Osteocyte (in vitro differentiated cells): ENCODE data around the gene FADS1. TPM values are rescaled to one million over a fixed set of nuclear protein-coding genes. Genes with fewer than 3 reads are reported as not detected.
A peak's percentile ranks its signal among the peaks of the same experiment; 100 is the strongest.

Experiments
- DNase-seq: peaks from one replicate; pipeline ENCODE4 v3.0.0; 2021; ENCODE audit warnings: mixed read lengths; ENCODE audit not compliant: unreplicated experiment; ENCODE audit errors: extremely low spot score
- H3K27ac Mint-ChIP-seq: one replicate; pipeline ENCODE4 v1.8.0; 2021; ENCODE audit warnings: mild to moderate bottlenecking, mixed read lengths; ENCODE audit not compliant: unreplicated experiment
- H3K27me3 Mint-ChIP-seq: one replicate; pipeline ENCODE4 v1.8.0; 2021; ENCODE audit warnings: mixed read lengths; ENCODE audit not compliant: unreplicated experiment
- H3K36me3 Mint-ChIP-seq: one replicate; pipeline ENCODE4 v1.8.0; 2021; ENCODE audit warnings: mixed read lengths; ENCODE audit not compliant: unreplicated experiment
- H3K4me1 Mint-ChIP-seq: one replicate; pipeline ENCODE4 v1.8.0; 2021; ENCODE audit warnings: mixed read lengths; ENCODE audit not compliant: unreplicated experiment
- H3K4me3 Mint-ChIP-seq: one replicate; pipeline ENCODE4 v1.8.0; 2021; ENCODE audit warnings: mild to moderate bottlenecking, moderate library complexity, mixed read lengths; ENCODE audit not compliant: unreplicated experiment
- H3K9me3 Mint-ChIP-seq: one replicate; pipeline ENCODE4 v1.8.0; 2021; ENCODE audit warnings: mixed read lengths; ENCODE audit not compliant: unreplicated experiment
- total RNA-seq: library from RNA; stranded (reverse); gene quantifications from 2 replicates; pipeline ENCODE4 v1.2.1, GENCODE V29; 2021
- TF ChIP-seq, protein P1 (sequence below): fragments of 200-600 bp; sonication (generic); IDR thresholded peaks from 2 replicates; pipeline ENCODE4 v1.5.0; 2021; ENCODE audit warnings: antibody characterized with exemption, mild to moderate bottlenecking, moderate library complexity

Gene FADS1
- total RNA-seq, 1 donor from 2014 or later = 76.0 TPM

DNA sequence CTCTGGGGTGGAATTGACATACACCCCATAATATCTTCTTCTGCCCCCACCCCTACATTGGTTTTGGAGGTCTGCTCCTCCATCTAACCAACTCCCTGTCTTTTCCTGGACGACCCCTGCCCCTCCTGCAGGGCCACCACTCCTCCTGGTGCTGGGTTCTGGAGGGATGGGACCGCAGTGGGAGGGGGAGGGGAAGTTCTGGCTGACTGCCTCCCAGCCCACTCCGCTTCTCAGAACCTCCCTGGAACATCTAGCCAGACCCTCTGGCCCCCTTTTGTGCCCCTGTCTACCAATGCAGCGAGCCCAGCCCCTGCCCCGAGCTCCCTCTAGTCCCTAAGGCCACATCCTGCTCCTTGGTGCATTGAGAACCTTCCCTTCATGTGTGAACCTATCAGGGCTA, 63.1 kb downstream of the FADS1 start:
- H3K4me3 Mint-ChIP-seq = peak overlapping the region; percentile 66
- H3K27me3 Mint-ChIP-seq = no peaks in the 10 kb centered on the region
- H3K4me1 Mint-ChIP-seq = peaks cover 23% of the 10 kb centered on the region
- TF ChIP-seq, protein P1, sequence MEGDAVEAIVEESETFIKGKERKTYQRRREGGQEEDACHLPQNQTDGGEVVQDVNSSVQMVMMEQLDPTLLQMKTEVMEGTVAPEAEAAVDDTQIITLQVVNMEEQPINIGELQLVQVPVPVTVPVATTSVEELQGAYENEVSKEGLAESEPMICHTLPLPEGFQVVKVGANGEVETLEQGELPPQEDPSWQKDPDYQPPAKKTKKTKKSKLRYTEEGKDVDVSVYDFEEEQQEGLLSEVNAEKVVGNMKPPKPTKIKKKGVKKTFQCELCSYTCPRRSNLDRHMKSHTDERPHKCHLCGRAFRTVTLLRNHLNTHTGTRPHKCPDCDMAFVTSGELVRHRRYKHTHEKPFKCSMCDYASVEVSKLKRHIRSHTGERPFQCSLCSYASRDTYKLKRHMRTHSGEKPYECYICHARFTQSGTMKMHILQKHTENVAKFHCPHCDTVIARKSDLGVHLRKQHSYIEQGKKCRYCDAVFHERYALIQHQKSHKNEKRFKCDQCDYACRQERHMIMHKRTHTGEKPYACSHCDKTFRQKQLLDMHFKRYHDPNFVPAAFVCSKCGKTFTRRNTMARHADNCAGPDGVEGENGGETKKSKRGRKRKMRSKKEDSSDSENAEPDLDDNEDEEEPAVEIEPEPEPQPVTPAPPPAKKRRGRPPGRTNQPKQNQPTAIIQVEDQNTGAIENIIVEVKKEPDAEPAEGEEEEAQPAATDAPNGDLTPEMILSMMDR = no peak
- H3K36me3 Mint-ChIP-seq = no peaks in the 10 kb centered on the region
- no peaks in the 10 kb centered on the region for H3K9me3 Mint-ChIP-seq
- no peak for DNase-seq
- no peak overlapping the region for H3K27ac Mint-ChIP-seq

DNA sequence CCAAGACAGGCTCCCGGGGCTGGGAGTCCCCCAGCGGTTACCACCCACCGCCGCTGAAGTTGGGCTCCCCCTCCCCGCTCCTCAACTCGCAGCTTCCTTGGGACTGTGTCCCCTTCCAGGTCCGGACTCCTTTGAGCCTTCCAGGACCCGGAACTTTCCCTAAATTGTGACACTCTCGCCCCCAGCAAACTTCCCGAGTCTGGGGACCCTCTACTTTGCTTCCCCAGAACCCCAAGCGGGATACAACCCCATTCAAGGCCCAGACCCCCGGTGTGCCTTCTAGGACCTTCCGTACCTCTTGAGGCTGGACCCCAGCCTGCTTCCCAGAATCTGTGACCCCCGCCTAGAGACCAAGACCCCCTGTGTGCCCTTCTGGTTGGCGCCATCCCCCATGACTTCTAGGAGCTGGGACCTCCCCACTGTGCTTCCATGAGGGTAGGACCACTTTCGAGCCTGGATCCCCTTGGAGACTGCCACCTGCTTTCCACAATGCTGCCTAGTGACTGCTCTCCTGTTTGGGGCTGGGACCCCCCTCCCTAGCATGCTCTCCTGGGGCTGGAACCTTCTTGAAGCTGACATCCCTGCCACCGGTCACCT, 63.8 kb downstream of the FADS1 start:
- H3K36me3 Mint-ChIP-seq = no peaks in the 10 kb centered on the region
- no peak for DNase-seq
- no peaks in the 10 kb centered on the region for H3K27me3 Mint-ChIP-seq
- TF ChIP-seq, protein P1 = no peak
- H3K27ac Mint-ChIP-seq = no peak overlapping the region
- no peaks in the 10 kb centered on the region for H3K9me3 Mint-ChIP-seq
- H3K4me1 Mint-ChIP-seq = peaks cover 23% of the 10 kb centered on the region
- H3K4me3 Mint-ChIP-seq = peak overlapping the region; percentile 66

DNA sequence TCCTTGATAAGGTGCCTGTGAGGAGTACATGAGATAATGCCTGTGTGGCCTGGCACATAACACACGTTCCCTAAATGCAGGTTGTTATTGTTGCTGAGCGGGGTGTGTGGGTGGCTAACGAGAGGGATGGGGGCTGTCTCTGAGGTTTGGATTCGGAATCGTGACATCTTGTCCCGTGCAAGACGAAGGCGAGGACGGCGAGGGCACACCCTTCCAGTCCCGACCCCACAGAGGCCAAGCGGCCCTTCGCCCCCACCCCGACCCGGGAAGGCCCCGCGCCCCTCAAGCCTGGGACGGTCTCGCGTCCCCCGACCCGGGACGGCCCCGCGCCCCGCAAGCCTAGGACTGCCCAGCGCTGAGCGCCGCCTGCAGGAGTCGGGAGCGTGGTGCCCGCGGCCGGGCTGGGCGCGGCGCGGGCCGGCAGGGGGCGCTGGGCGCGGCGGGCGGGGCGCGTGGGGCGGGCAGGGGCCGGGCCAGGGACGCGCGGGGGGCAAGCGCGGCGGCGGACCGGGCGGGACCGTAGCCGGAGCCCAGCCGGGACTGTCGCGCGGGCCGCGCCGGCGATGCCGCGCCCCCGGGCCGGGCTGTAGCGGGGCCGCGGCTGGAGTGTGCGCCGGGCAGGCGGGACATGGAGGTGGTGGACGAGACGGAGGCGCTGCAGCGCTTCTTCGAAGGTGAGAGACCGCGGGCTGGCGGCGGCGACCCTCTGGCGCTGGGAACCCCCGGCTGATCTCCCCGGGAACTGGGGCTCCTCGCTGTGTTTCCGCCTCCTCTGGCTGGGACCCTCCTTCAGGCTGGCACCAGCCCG, 64.5 kb downstream of the FADS1 start, which contains the start of gene MYRF:
Gene MYRF (plus strand): TSS at position 520 of the 808 bp plus-strand sequence. CDS start 109 bp downstream, at position 629.
- DNase-seq = peak; percentile 89

DNA sequence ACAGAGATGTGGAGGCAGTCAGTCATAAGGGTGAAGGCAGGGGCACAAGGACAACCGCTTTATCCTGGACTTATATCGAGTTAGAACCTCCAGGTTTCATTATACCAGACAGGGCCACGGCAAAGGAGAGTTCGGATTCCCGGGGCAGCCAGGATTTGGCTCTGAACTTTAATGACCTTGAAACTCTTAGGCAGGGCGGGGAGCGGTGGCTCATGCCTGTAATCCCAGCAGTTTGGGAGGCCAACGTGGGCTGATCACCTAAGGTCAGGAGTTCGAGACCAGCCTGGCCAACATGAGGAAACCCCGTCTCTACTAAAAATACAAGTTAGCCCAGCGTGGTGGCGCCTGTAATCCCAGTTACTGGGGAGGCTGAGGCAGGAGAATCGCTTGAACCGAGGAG, 65.4 kb downstream of the FADS1 start:
- Mint-ChIP-seq H3K27ac (no peak overlapping the region), H3K9me3 (no peaks in the 10 kb centered on the region), H3K36me3 (no peaks in the 10 kb centered on the region), H3K4me3 (no peak overlapping the region), H3K4me1 (peaks cover 17% of the 10 kb centered on the region), H3K27me3 (no peaks in the 10 kb centered on the region)
- TF ChIP-seq, protein P1 = no peak
- DNase-seq = no peak

More for the DNA sequence above, 64.5 kb downstream of the FADS1 start, which contains the start of gene MYRF:
- Mint-ChIP-seq H3K9me3 (no peaks in the 10 kb centered on the region), H3K27me3 (no peaks in the 10 kb centered on the region), H3K4me1 (peaks cover 23% of the 10 kb centered on the region), H3K4me3 (peak within 1 kb of the TSS; percentile 66), H3K36me3 (no peaks in the 10 kb centered on the region), H3K27ac (no peak within 1 kb of the TSS)
- TF ChIP-seq, protein P1 = peak; percentile 58

DNA sequence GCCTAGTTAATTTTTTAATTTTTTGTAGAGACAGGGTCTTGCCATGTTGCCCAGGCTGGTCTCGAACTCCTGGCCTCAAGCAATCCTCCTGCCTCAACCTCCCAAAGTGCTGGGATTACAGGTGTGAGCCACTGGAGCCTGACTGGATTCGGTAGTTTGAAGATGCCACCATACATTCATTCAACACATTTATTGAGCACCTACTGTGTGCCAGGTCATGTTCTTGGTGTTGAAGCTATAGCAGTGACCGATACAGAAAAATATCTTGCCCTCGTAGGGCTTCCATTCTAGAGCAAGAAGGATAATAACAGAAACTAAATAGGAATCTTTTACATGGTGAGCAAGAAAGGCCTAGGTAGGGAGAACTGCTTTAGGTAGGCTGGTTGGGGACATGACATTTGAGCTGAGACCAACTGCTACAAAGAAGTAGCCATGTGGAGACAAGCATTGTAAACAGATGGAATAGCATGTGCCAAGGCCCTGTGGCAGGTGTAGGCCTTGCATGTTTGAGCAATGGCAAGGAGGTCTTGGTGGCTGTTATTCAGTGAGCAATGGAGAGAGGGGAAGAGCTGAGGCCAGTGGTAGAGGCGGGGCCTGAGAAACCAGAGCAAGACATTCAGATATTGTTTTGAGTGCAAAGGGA, 66.1 kb downstream of the FADS1 start:
- no peaks in the 10 kb centered on the region for H3K36me3 Mint-ChIP-seq
- H3K27ac Mint-ChIP-seq = no peak overlapping the region
- H3K27me3 Mint-ChIP-seq = no peaks in the 10 kb centered on the region
- DNase-seq = no peak
- TF ChIP-seq, protein P1 = no peak
- peaks cover 11% of the 10 kb centered on the region for H3K4me1 Mint-ChIP-seq
- no peak overlapping the region for H3K4me3 Mint-ChIP-seq
- no peaks in the 10 kb centered on the region for H3K9me3 Mint-ChIP-seq
